Panc1 (cell line): ENCODE measurements around the gene BTG4.

Experiments
- POLR2AphosphoS5 ChIP-seq: IDR thresholded peaks from 2 replicates; pipeline ENCODE4 v1.6.1; 2012; ENCODE audit warnings: mild to moderate bottlenecking, low read depth, low read length, moderate library complexity
- REST ChIP-seq, 2 experiments: IDR thresholded peaks; 2 replicates each; pipeline ENCODE4 v1.6.1; 2011 to 2012; ENCODE audit warnings: low read depth in 2 of 2, control low read depth in 1 of 2, low read length in 1 of 2, mild to moderate bottlenecking in 1 of 2, moderate library complexity in 1 of 2; ENCODE audit not compliant: insufficient read depth in 1 of 2

- no peak for TF ChIP-seq POLR2AphosphoS5
- no peak for TF ChIP-seq REST (IDR thresholded peaks at IDR 0.05; ENCODE audit: insufficient read depth in 1 of 2, low read depth in 2 of 2, low read length in 1 of 2)
Measured at GRCh38 chr11:111513240-111513605, 1.0 kb upstream of the BTG4 start.
